ENCODE data around the gene TNRC6B. TPM values are rescaled to one million over a fixed set of nuclear protein-coding genes. Genes with fewer than 3 reads are reported as not detected.
A peak's percentile ranks its signal among the peaks of the same experiment; 100 is the strongest.

TNRC6B gene
- total and polyA plus RNA-seq, 2 donors (not counting 1 experiment from before 2014, with no cell fraction given) = 5.7 to 17.8 TPM

- no peaks in the 10 kb centered on the region for H3K27me3 ChIP-seq (ENCODE audit: control insufficient read depth, insufficient read depth, low read length)
- no peaks in the 10 kb centered on the region for H3K9me3 ChIP-seq (ENCODE audit: control insufficient read depth, insufficient read depth, low read depth, low read length)
- H3K4me1 ChIP-seq (ENCODE audit: control insufficient read depth, extremely low read depth, insufficient read depth, low read length) = peaks cover 9% of the 10 kb centered on the region
- no peak for TF ChIP-seq EZH2 (IDR thresholded peaks at IDR 0.05; ENCODE audit: low read length, missing control alignments)
- no peak for TF ChIP-seq CTCF (conservative IDR thresholded peaks at IDR 0.05 in 1 of 2, IDR thresholded peaks at IDR 0.05 in 1 of 2; ENCODE audit: low read depth in 1 of 2, low read length in 2 of 2)
- H3K4me2 ChIP-seq (ENCODE audit: extremely low read depth, insufficient read depth, low read length) = no peak overlapping the region
- H3K36me3 ChIP-seq (ENCODE audit: control insufficient read depth, insufficient read depth, low read length) = peaks cover 3% of the 10 kb centered on the region
- H3K9ac ChIP-seq (ENCODE audit: insufficient read depth, low read length) = no peak overlapping the region
- no peak for DNase-seq (ENCODE audit: low read depth in 2 of 2)
- no peak overlapping the region for H3K27ac ChIP-seq (ENCODE audit: insufficient read depth, low read length)
- no peak overlapping the region for H2AFZ ChIP-seq (ENCODE audit: low read length)
- no peak overlapping the region for H3K4me3 ChIP-seq (replicated peaks in 1 of 4; ENCODE audit: control extremely low read depth in 1 of 4, insufficient read depth in 1 of 4, low read depth in 3 of 4, low read length in 4 of 4)
- no peaks in the 10 kb centered on the region for H4K20me1 ChIP-seq (ENCODE audit: control insufficient read depth, extremely low read depth, insufficient read depth, low read length)
- H3K79me2 ChIP-seq (ENCODE audit: control insufficient read depth, insufficient read depth, low read length) = no peaks in the 10 kb centered on the region
These were observed 127.9 kb downstream of the TNRC6B start for GRCh38 chr22:40305625-40306024.

GRCh38 chr22:40308999-40309573 lies 131.4 kb downstream of the TNRC6B start:
- Histone ChIP-seq H4K20me1 (ENCODE audit: control insufficient read depth, extremely low read depth, insufficient read depth, low read length) (no peaks in the 10 kb centered on the region), H3K27ac (ENCODE audit: insufficient read depth, low read length) (peak overlapping the region; percentile 14), H3K4me1 (ENCODE audit: control insufficient read depth, extremely low read depth, insufficient read depth, low read length) (peaks cover 14% of the 10 kb centered on the region), H3K9me3 (ENCODE audit: control insufficient read depth, insufficient read depth, low read depth, low read length) (no peaks in the 10 kb centered on the region), H3K9ac (ENCODE audit: insufficient read depth, low read length) (no peak overlapping the region), H3K27me3 (ENCODE audit: control insufficient read depth, insufficient read depth, low read length) (no peaks in the 10 kb centered on the region), H3K79me2 (ENCODE audit: control insufficient read depth, insufficient read depth, low read length) (no peaks in the 10 kb centered on the region), H3K36me3 (ENCODE audit: control insufficient read depth, insufficient read depth, low read length) (peaks cover 2% of the 10 kb centered on the region), H2AFZ (ENCODE audit: low read length) (no peak overlapping the region), H3K4me2 (ENCODE audit: extremely low read depth, insufficient read depth, low read length) (no peak overlapping the region), H3K4me3 (replicated peaks in 1 of 4; ENCODE audit: control extremely low read depth in 1 of 4, insufficient read depth in 1 of 4, low read depth in 3 of 4, low read length in 4 of 4) (no peak overlapping the region)
- TF ChIP-seq EZH2 (IDR thresholded peaks at IDR 0.05; ENCODE audit: low read length, missing control alignments) (no peak), CTCF (conservative IDR thresholded peaks at IDR 0.05 in 1 of 2, IDR thresholded peaks at IDR 0.05 in 1 of 2; ENCODE audit: low read depth in 1 of 2, low read length in 2 of 2) (no peak)
- no peak for DNase-seq (ENCODE audit: low read depth in 2 of 2)

GRCh38 chr22:40309631-40310030 lies 131.9 kb downstream of the TNRC6B start:
- H4K20me1 ChIP-seq (ENCODE audit: control insufficient read depth, extremely low read depth, insufficient read depth, low read length) = no peaks in the 10 kb centered on the region
- no peak for TF ChIP-seq CTCF (conservative IDR thresholded peaks at IDR 0.05 in 1 of 2, IDR thresholded peaks at IDR 0.05 in 1 of 2; ENCODE audit: low read depth in 1 of 2, low read length in 2 of 2)
- TF ChIP-seq EZH2 (IDR thresholded peaks at IDR 0.05; ENCODE audit: low read length, missing control alignments) = no peak
- H3K27ac ChIP-seq (ENCODE audit: insufficient read depth, low read length) = peak overlapping the region; percentile 0
- no peak overlapping the region for H2AFZ ChIP-seq (ENCODE audit: low read length)
- no peak overlapping the region for H3K4me3 ChIP-seq (replicated peaks in 1 of 4; ENCODE audit: control extremely low read depth in 1 of 4, insufficient read depth in 1 of 4, low read depth in 3 of 4, low read length in 4 of 4)
- no peaks in the 10 kb centered on the region for H3K79me2 ChIP-seq (ENCODE audit: control insufficient read depth, insufficient read depth, low read length)
- H3K36me3 ChIP-seq (ENCODE audit: control insufficient read depth, insufficient read depth, low read length) = peaks cover 2% of the 10 kb centered on the region
- H3K4me1 ChIP-seq (ENCODE audit: control insufficient read depth, extremely low read depth, insufficient read depth, low read length) = peaks cover 14% of the 10 kb centered on the region
- no peak for DNase-seq (ENCODE audit: low read depth in 2 of 2)
- H3K27me3 ChIP-seq (ENCODE audit: control insufficient read depth, insufficient read depth, low read length) = no peaks in the 10 kb centered on the region
- no peak overlapping the region for H3K9ac ChIP-seq (ENCODE audit: insufficient read depth, low read length)
- no peaks in the 10 kb centered on the region for H3K9me3 ChIP-seq (ENCODE audit: control insufficient read depth, insufficient read depth, low read depth, low read length)
- peak overlapping the region; percentile 11 for H3K4me2 ChIP-seq (ENCODE audit: extremely low read depth, insufficient read depth, low read length)

Data from fibroblast of lung (primary cell).